HG03575 (cell line): ENCODE results near the gene ZFHX2.
"Not testable (repeated sequence)": the region's sequence is repeated elsewhere in the genome, so short reads cannot be mapped to it uniquely, and the experiment has no call there.

ENCODE experiments used
- ATAC-seq: cut with Tn5 transposase; IDR thresholded peaks from one replicate; pipeline ENCODE4 v1.9.1; 2021; ENCODE audit not compliant: unreplicated experiment, insufficient number of reproducible peaks, low FRiP score; ENCODE audit errors: extremely low read depth

Gene ZFHX2

DNA sequence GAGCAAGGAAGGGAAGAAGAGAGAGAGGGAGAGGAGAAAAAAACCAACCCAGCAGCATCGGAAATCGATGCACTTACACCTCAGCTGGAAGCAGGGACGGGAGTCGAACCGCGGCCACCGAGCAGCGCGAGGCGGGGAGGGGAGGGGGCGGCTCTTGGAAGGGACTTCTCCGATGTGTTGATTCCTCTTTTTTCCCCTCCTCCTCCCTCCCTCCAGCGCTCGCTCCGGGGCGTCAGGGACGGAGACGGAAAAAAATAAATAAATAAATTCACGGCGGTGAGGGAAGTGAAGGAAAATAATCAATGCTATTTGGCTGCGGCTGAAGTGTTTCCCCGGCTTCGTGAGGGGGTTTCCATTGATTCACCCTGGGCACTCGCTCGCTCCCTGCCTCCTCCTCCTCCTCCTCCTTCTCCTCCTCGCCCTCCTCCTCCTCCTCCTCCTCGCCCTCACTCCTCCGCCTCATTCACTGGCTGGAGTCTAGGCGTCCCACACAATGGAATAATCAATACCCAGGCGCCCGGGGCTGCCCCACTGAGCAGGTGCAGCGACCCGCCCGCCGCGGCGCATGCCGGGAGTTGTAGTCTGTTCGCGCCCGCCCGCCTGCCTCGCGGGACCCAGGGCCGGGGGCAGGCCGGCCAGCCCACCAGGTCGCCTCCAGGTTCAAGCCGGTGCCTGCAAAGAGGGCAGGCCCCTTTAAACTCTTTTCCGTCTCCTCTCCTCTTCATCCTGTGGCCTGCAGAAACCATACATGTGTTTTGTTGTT, at the start of gene ZFHX2:
Gene ZFHX2 (minus strand): TSS at position 500 of the 763 bp plus-strand sequence. CDS start 16,440 bp downstream, outside the sequence.
- ATAC-seq = no peak

DNA sequence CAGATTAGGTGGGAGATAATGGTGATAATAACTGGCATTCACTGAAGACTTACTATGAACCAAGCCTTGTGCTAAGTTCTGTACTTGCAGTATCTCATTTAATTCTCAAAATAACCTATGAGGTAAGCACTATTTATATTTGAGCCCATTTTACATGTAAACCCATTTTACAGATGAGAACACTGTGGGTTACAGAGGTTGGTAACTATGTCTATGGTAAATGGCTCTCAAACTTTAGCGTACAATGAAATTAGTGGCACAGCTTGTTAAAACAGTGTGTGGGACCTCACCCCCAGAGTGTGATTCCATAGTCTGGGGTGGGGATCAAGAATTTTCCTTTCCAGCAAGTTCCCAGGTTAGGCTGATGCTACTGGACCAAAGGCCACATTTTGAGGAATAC, 49.2 kb upstream of the ZFHX2 start:
- no peak for ATAC-seq

DNA sequence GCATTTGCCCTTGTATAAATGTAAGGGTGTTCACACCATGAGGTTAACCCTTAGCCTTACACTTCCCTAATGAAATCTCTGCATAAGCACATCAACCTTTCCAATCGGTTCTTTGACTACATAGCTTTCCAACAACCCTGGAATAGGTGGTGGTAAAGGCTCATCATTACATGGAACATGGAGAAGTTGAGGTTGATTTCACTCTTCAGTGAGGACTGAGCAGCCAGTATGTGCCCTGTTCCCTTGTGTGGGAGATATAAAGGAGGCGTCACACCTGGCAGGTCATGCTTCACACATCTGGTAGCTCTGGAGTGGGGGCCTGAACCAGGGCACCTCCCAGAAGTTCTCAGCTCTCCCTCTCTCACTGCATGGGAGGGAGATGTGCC, 48.8 kb upstream of the ZFHX2 start:
- ATAC-seq = no peak

DNA sequence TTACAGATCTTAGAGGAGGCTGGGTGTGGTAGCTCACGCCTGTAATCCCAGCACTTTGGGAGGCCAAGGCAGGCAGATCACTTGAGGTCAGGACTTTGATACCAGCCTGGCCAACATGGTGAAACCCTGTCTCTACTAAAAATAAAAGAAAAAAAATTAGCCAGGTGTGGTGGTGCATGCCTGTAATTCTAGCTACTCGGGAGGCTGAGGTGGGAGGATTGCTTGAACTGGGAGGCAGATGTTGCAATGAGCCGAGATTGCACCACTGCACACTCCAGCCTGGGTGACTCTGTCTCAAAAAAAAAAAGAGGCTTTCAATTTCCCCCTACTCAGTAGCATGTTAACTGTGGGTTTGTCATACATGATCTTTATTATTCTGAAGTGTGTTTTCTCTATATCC, 42.6 kb upstream of the ZFHX2 start:
- ATAC-seq = not testable (repeated sequence)

DNA sequence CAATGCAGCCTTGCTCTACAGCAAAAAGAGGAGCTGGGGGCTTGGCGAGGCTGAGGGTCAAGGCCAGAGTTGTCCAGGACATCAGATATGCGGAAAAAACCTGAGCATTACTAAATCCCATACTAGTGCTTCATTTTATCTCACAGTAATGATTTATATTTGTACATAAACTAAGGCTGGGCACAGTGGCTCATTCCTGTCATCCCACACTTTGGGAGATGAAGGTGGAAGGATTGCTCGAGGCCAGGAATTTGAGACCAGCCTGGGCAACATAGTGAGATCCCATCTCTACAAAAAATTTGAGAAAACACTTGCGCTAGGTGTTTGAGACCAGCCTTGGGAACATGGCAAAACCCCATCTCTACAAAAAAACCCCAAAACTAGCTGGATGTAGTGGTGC, 38.6 kb upstream of the ZFHX2 start:
- ATAC-seq = no peak

DNA sequence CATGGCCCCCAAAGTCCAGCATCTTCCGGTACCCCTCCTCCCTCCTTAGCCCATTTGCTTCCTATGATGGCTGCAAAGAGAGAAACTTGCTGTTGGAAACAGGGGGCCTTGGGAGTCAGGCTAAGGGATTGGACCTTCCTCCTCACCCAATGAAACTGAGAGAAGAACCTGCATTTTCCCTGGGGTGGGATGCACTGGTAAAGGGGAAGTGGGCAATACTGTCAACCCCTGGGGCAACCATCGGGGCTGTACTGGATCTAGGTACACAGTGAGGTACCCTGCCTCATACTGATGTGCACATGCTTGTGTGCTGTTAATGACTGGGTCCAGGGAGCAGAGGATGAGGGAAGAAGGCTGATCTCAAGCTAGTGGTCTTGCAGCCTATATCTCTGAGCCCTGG, 38.0 kb upstream of the ZFHX2 start:
- ATAC-seq = no peak

DNA sequence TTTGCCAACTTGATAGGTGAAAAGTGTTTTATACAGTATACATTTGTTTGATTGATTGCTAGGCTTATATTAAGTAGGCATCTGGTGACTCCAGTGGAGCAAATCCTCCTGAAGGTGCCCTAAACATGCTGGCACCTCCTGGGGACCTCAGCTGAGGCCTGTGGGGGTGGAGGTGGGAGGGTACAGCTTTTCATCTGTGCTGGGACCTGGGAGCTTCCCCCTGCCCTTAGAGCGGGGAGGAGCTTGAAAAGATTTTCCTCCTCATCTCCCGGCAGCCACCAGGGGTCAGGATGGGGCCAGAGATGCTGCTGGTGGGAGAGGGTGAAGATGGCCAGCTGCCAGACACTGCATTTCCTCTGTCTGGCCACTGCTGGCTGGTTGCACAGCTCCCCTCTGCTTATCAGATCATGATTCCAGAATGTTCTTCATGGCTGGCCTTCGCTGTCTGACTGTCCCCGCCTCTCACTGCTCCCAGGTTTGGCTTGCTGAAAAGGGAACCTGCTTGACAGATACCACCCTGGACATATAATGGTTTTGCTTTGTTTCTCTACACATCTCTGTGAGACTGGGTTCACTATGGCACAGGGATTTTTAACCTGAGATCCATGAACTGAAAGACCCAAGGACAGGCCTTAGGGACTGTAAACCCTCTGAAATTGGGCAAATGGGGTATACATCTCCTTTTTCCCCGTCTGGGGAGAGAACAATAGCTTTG, 37.5 kb upstream of the ZFHX2 start:
- ATAC-seq = peak; percentile 75

DNA sequence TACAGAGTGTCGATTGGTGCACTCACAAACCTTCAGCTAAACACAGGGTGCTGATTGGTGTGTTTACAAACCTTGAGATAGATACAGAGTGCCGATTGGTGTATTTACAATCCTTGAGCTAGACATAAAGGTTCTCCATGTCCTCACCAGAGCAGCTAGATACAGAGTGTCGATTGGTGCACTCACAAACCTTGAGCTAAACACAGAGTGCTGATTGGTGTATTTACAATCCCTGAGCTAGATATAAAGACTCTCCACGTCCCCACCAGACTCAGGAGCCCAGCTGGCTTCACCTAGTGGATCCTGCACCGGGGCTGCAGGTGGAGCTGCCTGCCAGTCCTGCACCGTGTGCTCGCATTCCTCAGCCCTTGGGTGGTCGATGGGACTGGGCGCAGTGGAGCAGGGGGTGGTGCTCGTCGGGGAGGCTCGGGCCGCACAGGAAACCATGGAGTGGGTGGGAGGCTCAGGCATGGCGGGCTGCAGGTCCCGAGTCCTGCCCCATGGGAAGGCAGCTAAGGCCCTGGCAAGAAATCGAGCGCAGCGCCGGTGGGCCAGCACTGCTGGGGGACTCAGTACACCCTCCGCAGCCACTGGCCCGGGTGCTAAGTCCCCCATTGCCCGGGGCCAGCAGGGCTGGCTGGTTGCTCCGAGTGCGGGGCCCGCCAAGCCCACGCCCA, 33.1 kb upstream of the ZFHX2 start:
- ATAC-seq = not testable (repeated sequence)

DNA sequence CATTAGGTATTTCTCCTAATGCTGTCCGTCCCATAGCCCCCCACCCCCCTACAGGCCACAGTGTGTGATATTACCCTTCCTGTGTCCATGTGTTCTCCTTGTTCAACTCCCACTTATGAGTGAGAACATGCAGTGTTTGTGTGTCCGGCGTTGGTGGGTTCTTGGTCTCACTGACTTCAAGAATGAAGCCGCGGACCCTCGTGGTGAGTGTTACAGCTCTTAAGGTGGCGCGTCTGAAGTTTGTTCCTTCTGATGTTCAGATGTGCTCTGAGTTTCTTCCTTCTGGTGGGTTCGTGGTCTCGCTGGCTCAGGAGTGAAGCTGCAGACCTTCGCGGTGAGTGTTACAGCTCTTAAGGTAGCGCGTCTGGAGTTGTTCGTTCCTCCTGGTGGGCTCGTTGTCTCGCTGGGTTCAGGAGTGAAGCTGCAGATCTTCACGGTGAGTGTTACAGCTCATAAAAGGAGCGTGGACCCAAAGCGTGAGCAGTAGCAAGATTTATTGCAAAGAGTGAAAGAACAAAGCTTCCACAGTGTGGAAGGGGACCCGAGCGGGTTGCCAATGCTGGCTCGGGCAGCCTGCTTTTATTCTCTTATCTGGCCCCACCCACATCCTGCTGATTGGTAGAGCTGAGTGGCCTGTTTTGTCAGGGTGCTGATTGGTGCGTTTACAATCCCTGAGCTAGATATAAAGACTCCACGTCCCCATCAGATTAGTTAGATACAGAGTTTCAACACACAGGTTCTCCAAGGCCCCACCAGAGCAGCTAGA, 32.4 kb upstream of the ZFHX2 start:
- ATAC-seq = not testable (repeated sequence)

DNA sequence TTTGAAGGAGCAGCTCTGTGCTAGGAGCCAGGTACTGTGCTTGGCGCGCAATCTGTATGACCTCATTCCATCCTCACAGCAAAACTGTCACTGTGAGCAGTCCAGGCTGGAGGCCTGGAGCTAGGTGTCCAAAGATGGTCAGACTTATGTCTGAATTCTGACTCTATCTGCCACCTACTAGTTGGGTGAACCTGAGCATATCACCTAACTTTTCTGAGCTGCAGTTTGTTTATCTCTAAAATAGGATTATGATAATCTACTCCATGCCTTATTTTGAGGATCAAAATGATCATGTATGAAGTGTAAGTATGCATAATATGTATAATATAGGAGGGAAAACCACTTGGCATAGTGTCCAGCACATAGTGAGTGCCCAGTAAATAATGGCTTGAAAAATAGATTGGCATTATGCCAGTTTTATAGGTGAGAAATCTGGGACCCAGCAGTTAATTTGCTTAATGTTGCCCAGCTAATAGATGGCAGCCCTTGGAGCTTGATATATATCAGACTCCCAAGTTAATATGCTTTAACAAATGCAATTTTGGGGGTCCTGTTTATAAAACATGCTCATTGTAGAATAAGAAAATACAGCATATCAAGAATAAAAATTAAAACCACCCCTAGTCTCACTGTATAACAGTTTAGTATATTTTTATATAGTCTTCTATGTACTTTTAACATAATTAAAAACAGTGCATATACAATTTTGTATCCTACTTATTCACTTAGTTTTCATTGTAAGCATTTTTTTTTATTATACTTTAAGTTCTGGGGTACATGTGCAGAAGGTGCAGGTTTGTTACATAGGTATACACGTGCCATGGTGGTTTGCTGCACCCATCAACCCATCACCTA, 31.6 kb upstream of the ZFHX2 start:
- ATAC-seq = no peak

DNA sequence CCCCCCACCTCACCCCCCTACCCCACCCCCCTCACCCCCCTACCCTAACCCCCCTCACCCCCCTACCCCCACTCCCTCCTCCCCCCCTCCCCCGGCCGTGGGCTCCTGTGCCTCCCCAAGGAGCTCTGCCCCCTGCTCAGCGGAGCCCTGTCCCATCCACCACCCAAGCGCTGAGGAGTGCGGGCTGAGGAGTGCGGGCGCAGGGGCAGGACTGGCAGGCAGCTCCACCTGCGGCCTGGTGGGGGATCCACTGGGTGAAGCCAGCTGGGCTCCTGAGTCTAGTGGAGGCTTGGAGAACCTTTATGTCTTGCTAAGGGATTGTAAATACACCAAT, 29.4 kb upstream of the ZFHX2 start:
- no peak for ATAC-seq

DNA sequence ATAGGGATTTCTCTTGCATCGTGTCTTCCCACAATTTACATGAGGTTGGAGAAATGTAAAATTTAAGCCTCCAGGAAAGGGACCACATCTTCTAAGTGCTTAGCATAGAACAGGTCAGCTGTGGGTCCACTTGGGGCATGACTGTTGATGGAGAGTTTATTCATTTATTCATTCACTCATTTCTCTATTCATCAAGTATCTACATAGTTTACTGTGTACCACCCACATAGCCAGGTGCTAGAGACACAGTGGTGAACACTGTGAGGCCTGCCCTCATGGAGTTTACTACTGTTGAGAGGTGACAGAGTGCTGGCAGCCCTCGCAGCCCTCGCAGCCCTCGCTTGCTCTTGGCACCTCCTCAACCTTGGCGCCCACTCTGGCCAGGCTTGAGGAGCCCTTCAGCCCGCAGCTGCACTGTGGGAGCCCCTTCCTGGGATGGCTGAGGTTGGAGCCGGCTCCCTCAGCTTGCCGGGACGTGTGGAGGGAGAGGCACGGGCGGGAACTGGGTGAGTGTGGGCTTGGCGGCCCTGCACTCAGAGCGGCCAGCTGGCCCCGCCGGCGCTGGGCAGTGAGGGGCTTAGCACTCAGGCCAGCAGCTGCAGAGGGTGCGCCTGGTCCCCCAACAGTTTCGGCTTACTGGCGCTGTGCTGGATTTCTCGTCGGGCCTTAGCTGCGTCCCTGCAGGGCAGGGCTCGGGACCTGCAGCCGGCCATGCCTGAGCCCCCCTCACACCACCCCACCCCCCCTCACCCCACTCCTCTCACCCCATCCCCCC, 28.8 kb upstream of the ZFHX2 start:
- no peak for ATAC-seq

DNA sequence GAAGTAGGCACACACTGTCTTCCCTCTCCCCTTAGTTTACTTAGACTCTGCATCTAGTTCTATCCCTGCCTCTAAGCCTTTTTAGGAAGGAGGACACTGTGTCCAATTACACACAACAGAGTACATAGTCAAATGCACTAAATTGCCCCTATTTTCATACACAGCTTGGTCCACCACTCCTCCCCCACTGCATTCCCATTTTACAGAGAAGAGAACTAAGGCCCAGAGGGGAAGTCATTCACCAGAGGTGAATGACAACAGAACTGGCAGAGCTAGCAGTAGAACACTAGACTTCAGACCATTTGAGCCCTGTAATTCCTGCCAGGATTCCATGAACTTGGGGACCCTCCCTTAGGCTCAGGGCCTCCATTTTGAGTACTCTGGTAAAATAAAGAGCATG, 28.2 kb upstream of the ZFHX2 start:
- no peak for ATAC-seq

DNA sequence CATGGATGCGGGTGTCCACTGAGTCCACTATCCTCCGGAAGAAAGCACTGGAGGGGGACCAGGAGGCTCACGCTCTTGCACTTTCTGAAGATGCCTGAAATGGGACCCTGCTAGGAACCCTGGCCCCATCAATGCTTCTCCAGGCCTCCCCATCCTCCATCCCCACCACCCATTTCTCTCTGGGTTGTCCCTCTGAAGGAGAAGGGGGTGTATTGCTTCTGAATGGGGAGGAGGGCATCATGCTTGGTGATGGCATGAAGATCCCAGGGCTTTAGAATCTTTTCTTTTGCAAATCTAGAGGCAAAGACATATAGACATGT, 27.7 kb upstream of the ZFHX2 start:
- ATAC-seq = no peak

DNA sequence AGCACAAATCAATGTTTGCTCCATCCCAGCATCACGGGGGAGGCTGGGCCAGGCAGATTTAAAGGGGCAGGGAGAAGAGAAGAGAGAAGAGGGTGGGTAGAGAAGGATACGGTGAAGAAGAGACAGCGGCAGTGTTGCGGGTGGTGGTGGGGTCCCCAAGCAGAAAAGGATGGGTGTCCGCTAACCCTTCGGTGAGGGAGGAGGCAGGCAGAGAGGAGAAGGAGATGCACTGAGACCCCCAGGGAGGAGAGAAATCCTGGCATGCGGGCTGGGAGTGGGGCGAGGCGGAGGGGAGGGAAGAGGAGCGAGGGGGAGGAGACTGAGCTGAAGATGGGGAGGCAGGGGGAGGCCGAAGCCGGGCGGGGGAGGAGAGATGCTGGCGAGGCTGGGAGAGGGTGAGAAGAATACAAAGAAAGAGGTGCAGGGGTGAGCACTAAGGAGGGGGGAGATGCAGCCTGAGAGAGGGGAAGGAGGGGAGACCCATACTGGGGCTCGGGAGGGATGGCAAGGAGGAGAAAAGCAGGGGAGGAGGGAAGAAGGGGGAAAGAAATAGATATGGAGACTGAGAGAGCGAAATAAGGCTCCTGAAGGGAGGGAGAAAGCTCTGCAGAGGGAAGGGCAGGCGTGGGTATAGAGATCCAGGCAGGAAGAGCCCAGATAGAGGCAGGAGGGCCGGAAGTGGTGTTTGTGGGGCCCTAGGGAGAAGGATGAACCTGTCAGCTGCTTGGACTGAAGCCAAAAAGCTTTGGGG, 27.2 kb upstream of the ZFHX2 start, which contains the start of gene JPH4:
Gene JPH4 (minus strand): TSS at position 231 of the 751 bp plus-strand sequence. CDS start 1,337 bp downstream, outside the sequence.
- no peak for ATAC-seq

DNA sequence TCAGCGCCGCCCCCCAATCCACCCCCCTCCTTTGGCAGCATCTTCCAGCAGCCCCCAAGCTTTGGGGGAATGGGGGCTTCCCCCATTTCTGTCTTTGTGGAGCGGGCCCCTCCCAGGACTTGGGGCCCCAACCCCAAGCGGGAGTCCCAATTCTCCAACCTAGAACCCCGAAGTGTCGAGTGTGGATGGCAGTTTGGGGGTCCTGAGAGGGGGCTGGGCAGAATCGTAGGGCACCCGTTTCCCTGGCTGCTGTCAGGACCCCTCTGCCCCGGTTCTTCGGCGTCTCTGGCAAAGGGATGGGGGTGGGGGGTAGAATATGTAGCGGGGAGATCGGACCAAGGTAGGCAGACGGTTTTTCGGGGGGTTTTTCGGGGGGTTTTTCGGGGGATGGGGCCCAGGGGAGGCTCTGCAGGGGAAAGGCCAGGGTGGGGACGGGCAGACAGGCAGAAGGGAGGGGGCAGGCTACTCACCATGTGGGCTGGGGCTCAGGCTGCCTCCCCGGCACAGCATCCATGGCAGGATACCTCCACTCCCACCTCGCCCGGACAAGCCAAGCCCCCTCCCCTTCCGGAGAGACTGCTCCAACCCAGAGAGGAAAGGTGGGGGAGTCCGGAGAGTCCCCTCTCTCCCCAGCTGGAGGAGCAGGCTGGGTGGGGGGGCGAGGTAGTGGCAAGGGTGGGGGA, 26.3 kb upstream of the ZFHX2 start:
- no peak for ATAC-seq
